ENCODE measurements around the gene GNG4.
"Not testable (repeated sequence)": the region's sequence is repeated elsewhere in the genome, so short reads cannot be mapped to it uniquely, and the experiment has no call there.

Gene GNG4

GRCh38 chr1:235545292-235545930 is 104.2 kb downstream of the GNG4 start:
- Histone ChIP-seq H3K4me1 (ENCODE audit: insufficient read depth, low read length, poor library complexity, severe bottlenecking) (no peaks in the 10 kb centered on the region), H3K79me2 (ENCODE audit: insufficient read depth, low read length) (no peaks in the 10 kb centered on the region), H3K9me2 (replicated peaks; ENCODE audit: low read depth, low read length) (no peaks in the 10 kb centered on the region)

GRCh38 chr1:235542845-235543244 is 106.7 kb downstream of the GNG4 start:
- not testable (repeated sequence) for H3K4me3 ChIP-seq (ENCODE audit: low read length, poor library complexity, severe bottlenecking); H3K79me2 ChIP-seq (ENCODE audit: insufficient read depth, low read length); H3K27me3 ChIP-seq (ENCODE audit: insufficient read depth, low read length, poor library complexity, severe bottlenecking); H4K20me1 ChIP-seq (ENCODE audit: insufficient read depth, low read length, poor library complexity, severe bottlenecking); H3K9me3 ChIP-seq (ENCODE audit: insufficient read depth, low read depth, low read length); H3K4me1 ChIP-seq (ENCODE audit: insufficient read depth, low read length, poor library complexity, severe bottlenecking); H3K9me2 ChIP-seq (replicated peaks; ENCODE audit: low read depth, low read length); H3K9ac ChIP-seq (ENCODE audit: low read depth, low read length, poor library complexity, severe bottlenecking); H2AFZ ChIP-seq (ENCODE audit: low read length); H3K36me3 ChIP-seq (ENCODE audit: insufficient read depth, low read length); H3K4me2 ChIP-seq (ENCODE audit: low read depth, low read length, poor library complexity, severe bottlenecking); H3F3A ChIP-seq (ENCODE audit: low read depth)

More at GRCh38 chr1:235545292-235545930, 104.2 kb downstream of the GNG4 start:
- Histone ChIP-seq H3F3A (ENCODE audit: low read depth) (no peaks in the 10 kb centered on the region), H4K20me1 (ENCODE audit: insufficient read depth, low read length, poor library complexity, severe bottlenecking) (no peaks in the 10 kb centered on the region), H3K4me3 (ENCODE audit: low read length, poor library complexity, severe bottlenecking) (no peak overlapping the region), H3K9ac (ENCODE audit: low read depth, low read length, poor library complexity, severe bottlenecking) (no peak overlapping the region), H3K27me3 (ENCODE audit: insufficient read depth, low read length, poor library complexity, severe bottlenecking) (no peaks in the 10 kb centered on the region), H2AFZ (ENCODE audit: low read length) (no peak overlapping the region), H3K4me2 (ENCODE audit: low read depth, low read length, poor library complexity, severe bottlenecking) (no peak overlapping the region), H3K36me3 (ENCODE audit: insufficient read depth, low read length) (no peaks in the 10 kb centered on the region), H3K9me3 (ENCODE audit: insufficient read depth, low read depth, low read length) (no peaks in the 10 kb centered on the region)
- no peak for TF ChIP-seq CTCF (conservative IDR thresholded peaks at IDR 0.05; ENCODE audit: low read length)
- TF ChIP-seq EZH2phosphoT487 (IDR thresholded peaks at IDR 0.05; ENCODE audit: borderline replicate concordance): no peak

GRCh38 chr1:235533476-235534168 is 116.0 kb downstream of the GNG4 start:
- Histone ChIP-seq H3K27me3 (ENCODE audit: insufficient read depth, low read length, poor library complexity, severe bottlenecking) (no peaks in the 10 kb centered on the region), H3K4me2 (ENCODE audit: low read depth, low read length, poor library complexity, severe bottlenecking) (no peak overlapping the region), H3F3A (ENCODE audit: low read depth) (no peaks in the 10 kb centered on the region), H3K36me3 (ENCODE audit: insufficient read depth, low read length) (no peaks in the 10 kb centered on the region), H4K20me1 (ENCODE audit: insufficient read depth, low read length, poor library complexity, severe bottlenecking) (no peaks in the 10 kb centered on the region), H3K79me2 (ENCODE audit: insufficient read depth, low read length) (no peaks in the 10 kb centered on the region), H3K9ac (ENCODE audit: low read depth, low read length, poor library complexity, severe bottlenecking) (no peak overlapping the region), H3K4me1 (ENCODE audit: insufficient read depth, low read length, poor library complexity, severe bottlenecking) (no peaks in the 10 kb centered on the region), H2AFZ (ENCODE audit: low read length) (no peak overlapping the region), H3K9me3 (ENCODE audit: insufficient read depth, low read depth, low read length) (no peaks in the 10 kb centered on the region), H3K4me3 (ENCODE audit: low read length, poor library complexity, severe bottlenecking) (no peak overlapping the region), H3K9me2 (replicated peaks; ENCODE audit: low read depth, low read length) (no peaks in the 10 kb centered on the region)
- no peak for TF ChIP-seq EZH2phosphoT487 (IDR thresholded peaks at IDR 0.05; ENCODE audit: borderline replicate concordance)
- TF ChIP-seq CTCF (conservative IDR thresholded peaks at IDR 0.05; ENCODE audit: low read length): no peak

- Histone ChIP-seq H3K9me2 (replicated peaks; ENCODE audit: low read depth, low read length) (no peaks in the 10 kb centered on the region), H3K4me2 (ENCODE audit: low read depth, low read length, poor library complexity, severe bottlenecking) (no peak overlapping the region), H3K27me3 (ENCODE audit: insufficient read depth, low read length, poor library complexity, severe bottlenecking) (no peaks in the 10 kb centered on the region), H3K36me3 (ENCODE audit: insufficient read depth, low read length) (no peaks in the 10 kb centered on the region), H3K4me1 (ENCODE audit: insufficient read depth, low read length, poor library complexity, severe bottlenecking) (no peaks in the 10 kb centered on the region), H2AFZ (ENCODE audit: low read length) (no peak overlapping the region), H3K9me3 (ENCODE audit: insufficient read depth, low read depth, low read length) (no peaks in the 10 kb centered on the region), H3F3A (ENCODE audit: low read depth) (no peaks in the 10 kb centered on the region), H3K79me2 (ENCODE audit: insufficient read depth, low read length) (no peaks in the 10 kb centered on the region), H3K9ac (ENCODE audit: low read depth, low read length, poor library complexity, severe bottlenecking) (no peak overlapping the region), H4K20me1 (ENCODE audit: insufficient read depth, low read length, poor library complexity, severe bottlenecking) (no peaks in the 10 kb centered on the region), H3K4me3 (ENCODE audit: low read length, poor library complexity, severe bottlenecking) (no peak overlapping the region)
- TF ChIP-seq CTCF (conservative IDR thresholded peaks at IDR 0.05; ENCODE audit: low read length) (no peak), EZH2phosphoT487 (IDR thresholded peaks at IDR 0.05; ENCODE audit: borderline replicate concordance) (no peak)
These were observed 117.2 kb downstream of the GNG4 start for GRCh38 chr1:235532360-235532759.

Measured in Loucy (cell line).